ENCODE results near the gene ATP11A. TPM values are rescaled to one million over a fixed set of nuclear protein-coding genes. Genes with fewer than 3 reads are reported as not detected.
A peak's percentile ranks its signal among the peaks of the same experiment; 100 is the strongest.

ATP11A gene
- total and polyA plus RNA-seq, 5 donors from 2014 or later = 3.8 to 75.7 (median 5.0) TPM

DNA sequence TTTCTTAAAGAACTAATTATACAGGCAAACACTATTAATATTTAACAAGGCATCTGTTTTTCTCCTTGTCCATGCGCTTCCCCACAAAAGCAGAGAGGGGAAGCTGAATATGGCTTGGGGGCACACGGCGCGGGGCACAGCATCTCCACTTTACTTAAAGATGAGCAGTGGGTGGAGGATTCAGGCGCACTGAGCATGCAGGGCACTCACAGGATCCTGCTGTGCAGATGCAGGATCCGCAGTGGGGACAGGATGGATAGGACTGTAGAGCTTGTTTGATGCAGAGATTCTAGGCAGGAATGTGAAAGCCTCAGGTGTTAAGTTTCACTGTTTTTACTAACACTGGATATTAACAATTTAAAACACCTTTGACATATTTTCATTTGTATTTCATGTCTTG lies 43.3 kb downstream of the ATP11A start:
- H3K27me3 Mint-ChIP-seq = no peaks in the 10 kb centered on the region
- no peaks in the 10 kb centered on the region for H3K9me3 Mint-ChIP-seq
- Histone ChIP-seq H3K4me1 (ENCODE audit: control insufficient read depth, insufficient read depth, low read length, poor library complexity, severe bottlenecking) (no peaks in the 10 kb centered on the region), H3K4me3 (ENCODE audit: low read depth, low read length) (no peak overlapping the region), H3K9me3 (ENCODE audit: control insufficient read depth in 2 of 2, low read length in 2 of 2) (no peaks in the 10 kb centered on the region), H3K27ac (ENCODE audit: insufficient read depth, low read length, poor library complexity, severe bottlenecking) (no peak overlapping the region), H3K27me3 (ENCODE audit: control insufficient read depth, insufficient read depth, low read length) (no peaks in the 10 kb centered on the region), H3K36me3 (ENCODE audit: control insufficient read depth, insufficient read depth, low read length) (no peaks in the 10 kb centered on the region)
- ATAC-seq (ENCODE audit: low read depth in 2 of 2) (no peak), DNase-seq (no peak)
- H3K36me3 Mint-ChIP-seq = peaks cover 13% of the 10 kb centered on the region
- peaks cover 5 to 26% (median 15%) of the 10 kb centered on the region in 4 donors for H3K4me1 Mint-ChIP-seq
- H3K4me3 Mint-ChIP-seq = no peak overlapping the region
- H3K27ac Mint-ChIP-seq = peak overlapping the region in 1 of 3 donors; percentile 11

DNA sequence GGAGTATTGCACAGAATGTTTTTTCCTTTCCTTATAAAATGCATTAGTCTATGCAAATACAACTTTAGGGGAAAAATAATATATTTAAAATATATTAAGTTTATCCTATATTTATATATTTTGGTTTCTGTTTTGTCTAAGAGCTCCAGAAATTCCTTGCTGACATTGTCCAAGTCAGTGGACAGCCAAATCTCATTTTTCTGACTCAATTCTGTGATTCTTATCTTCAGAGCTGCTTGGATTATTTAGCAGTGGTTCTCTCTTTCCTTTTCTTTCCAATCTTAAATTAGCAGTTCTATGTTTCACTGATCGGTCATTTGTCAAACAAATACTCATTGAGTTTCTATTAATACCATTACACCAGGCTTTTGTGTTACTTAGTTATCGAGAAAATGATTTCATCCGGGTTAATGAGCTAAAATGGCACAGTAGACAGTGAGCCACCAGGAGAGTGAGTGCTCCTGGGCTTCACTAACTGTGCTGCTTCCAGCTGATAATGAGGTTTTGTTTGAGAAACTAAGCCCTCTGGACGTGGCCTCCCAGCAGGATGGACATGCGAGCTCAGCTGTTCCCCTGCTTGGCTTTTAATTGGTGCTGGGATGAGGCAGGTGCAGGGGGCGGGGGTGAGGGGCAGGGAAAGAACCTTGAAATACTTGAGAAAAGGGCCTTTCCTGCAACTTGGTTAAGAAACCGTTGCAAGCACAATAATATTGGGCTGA lies 44.0 kb downstream of the ATP11A start:
- Mint-ChIP-seq H3K9me3 (no peaks in the 10 kb centered on the region), H3K4me3 (no peak overlapping the region), H3K36me3 (peaks cover 13% of the 10 kb centered on the region), H3K27me3 (no peaks in the 10 kb centered on the region), H3K27ac (peak overlapping the region in 1 of 3 donors; percentile 22), H3K4me1 (peaks cover 6 to 30% (median 16%) of the 10 kb centered on the region in 4 donors)
- DNase-seq (no peak), ATAC-seq (ENCODE audit: low read depth in 2 of 2) (no peak)
- Histone ChIP-seq H3K9me3 (ENCODE audit: control insufficient read depth in 2 of 2, low read length in 2 of 2) (no peaks in the 10 kb centered on the region), H3K36me3 (ENCODE audit: control insufficient read depth, insufficient read depth, low read length) (no peaks in the 10 kb centered on the region), H3K4me1 (ENCODE audit: control insufficient read depth, insufficient read depth, low read length, poor library complexity, severe bottlenecking) (no peaks in the 10 kb centered on the region), H3K27ac (ENCODE audit: insufficient read depth, low read length, poor library complexity, severe bottlenecking) (no peak overlapping the region), H3K4me3 (ENCODE audit: low read depth, low read length) (no peak overlapping the region), H3K27me3 (ENCODE audit: control insufficient read depth, insufficient read depth, low read length) (no peaks in the 10 kb centered on the region)

- Histone ChIP-seq H3K27ac (ENCODE audit: insufficient read depth, low read length, poor library complexity, severe bottlenecking) (no peak overlapping the region), H3K4me1 (ENCODE audit: control insufficient read depth, insufficient read depth, low read length, poor library complexity, severe bottlenecking) (no peaks in the 10 kb centered on the region), H3K4me3 (ENCODE audit: low read depth, low read length) (no peak overlapping the region), H3K9me3 (ENCODE audit: control insufficient read depth in 2 of 2, low read length in 2 of 2) (no peaks in the 10 kb centered on the region), H3K27me3 (ENCODE audit: control insufficient read depth, insufficient read depth, low read length) (no peaks in the 10 kb centered on the region), H3K36me3 (ENCODE audit: control insufficient read depth, insufficient read depth, low read length) (no peaks in the 10 kb centered on the region)
- no peak for DNase-seq
- peaks cover 15 to 35% (median 21%) of the 10 kb centered on the region in 4 donors for H3K4me1 Mint-ChIP-seq
- ATAC-seq (ENCODE audit: low read depth in 2 of 2) = no peak
- H3K9me3 Mint-ChIP-seq = no peaks in the 10 kb centered on the region
- H3K27ac Mint-ChIP-seq = no peak overlapping the region
- H3K4me3 Mint-ChIP-seq = no peak overlapping the region
- H3K27me3 Mint-ChIP-seq = no peaks in the 10 kb centered on the region
- peaks cover 13% of the 10 kb centered on the region for H3K36me3 Mint-ChIP-seq
Measured at GRCh38 chr13:112734696-112735547, 45.1 kb downstream of the ATP11A start.

DNA sequence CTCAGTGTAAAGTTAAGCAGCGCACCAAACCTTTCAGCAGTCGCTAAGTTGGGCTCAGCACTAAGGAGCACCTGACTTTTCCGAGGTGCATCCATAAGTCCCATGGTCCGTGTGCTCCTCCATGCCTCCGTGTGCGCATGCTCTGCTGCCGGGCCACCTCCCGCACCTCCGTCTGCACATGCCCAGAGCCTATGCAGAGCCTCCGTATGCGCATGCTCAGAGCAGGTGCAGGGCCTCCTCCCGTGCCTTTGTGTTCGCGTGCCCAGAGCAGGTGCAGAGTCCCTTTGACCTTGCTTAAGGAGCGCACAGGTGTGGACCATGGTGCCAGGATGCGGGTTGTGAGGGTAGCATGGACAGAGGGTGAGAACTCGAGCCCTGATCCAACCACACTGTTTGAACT lies 46.0 kb downstream of the ATP11A start:
- H3K27ac Mint-ChIP-seq = no peak overlapping the region

DNA sequence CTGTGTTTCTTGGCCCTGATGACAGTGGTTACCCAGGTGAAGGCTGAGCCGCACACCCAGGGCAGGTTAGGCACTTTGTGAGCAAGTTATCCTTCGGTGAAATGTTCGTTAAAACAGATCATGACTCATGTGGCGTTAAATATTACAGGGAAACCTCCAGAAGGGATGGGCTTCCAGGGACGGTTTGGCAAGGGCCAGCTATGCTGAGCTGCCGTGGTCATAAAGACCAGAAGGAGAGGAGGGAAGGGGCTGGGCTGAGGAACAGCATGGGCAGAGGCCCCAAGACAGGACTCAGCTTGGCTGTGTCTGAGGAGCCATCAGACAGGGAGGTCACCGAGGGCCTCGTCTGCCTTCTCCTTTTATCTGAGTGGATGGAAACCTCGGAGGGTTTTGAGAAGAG lies 47.5 kb downstream of the ATP11A start:
- Histone ChIP-seq H3K9me3 (ENCODE audit: control insufficient read depth in 2 of 2, low read length in 2 of 2) (no peaks in the 10 kb centered on the region), H3K36me3 (ENCODE audit: control insufficient read depth, insufficient read depth, low read length) (no peaks in the 10 kb centered on the region), H3K4me3 (ENCODE audit: low read depth, low read length) (no peak overlapping the region), H3K27ac (ENCODE audit: insufficient read depth, low read length, poor library complexity, severe bottlenecking) (no peak overlapping the region), H3K4me1 (ENCODE audit: control insufficient read depth, insufficient read depth, low read length, poor library complexity, severe bottlenecking) (no peaks in the 10 kb centered on the region), H3K27me3 (ENCODE audit: control insufficient read depth, insufficient read depth, low read length) (no peaks in the 10 kb centered on the region)
- no peak for ATAC-seq (ENCODE audit: low read depth in 2 of 2)
- no peak overlapping the region for H3K4me3 Mint-ChIP-seq
- no peak overlapping the region for H3K27ac Mint-ChIP-seq
- H3K27me3 Mint-ChIP-seq = no peaks in the 10 kb centered on the region
- peaks cover 5% of the 10 kb centered on the region for H3K36me3 Mint-ChIP-seq
- H3K9me3 Mint-ChIP-seq = no peaks in the 10 kb centered on the region
- peaks cover 15 to 30% (median 21%) of the 10 kb centered on the region in 4 donors for H3K4me1 Mint-ChIP-seq
- no peak for DNase-seq

More for the DNA sequence above, 46.0 kb downstream of the ATP11A start:
- no peaks in the 10 kb centered on the region for H3K4me1 ChIP-seq (ENCODE audit: control insufficient read depth, insufficient read depth, low read length, poor library complexity, severe bottlenecking)
- H3K36me3 Mint-ChIP-seq = peaks cover 10% of the 10 kb centered on the region
- no peak for ATAC-seq (ENCODE audit: low read depth in 2 of 2)
- no peaks in the 10 kb centered on the region for H3K36me3 ChIP-seq (ENCODE audit: control insufficient read depth, insufficient read depth, low read length)
- no peak overlapping the region for H3K4me3 Mint-ChIP-seq
- H3K4me1 Mint-ChIP-seq = peaks cover 15 to 29% (median 21%) of the 10 kb centered on the region in 4 donors
- no peak overlapping the region for H3K27ac ChIP-seq (ENCODE audit: insufficient read depth, low read length, poor library complexity, severe bottlenecking)
- no peak for DNase-seq
- H3K27me3 ChIP-seq (ENCODE audit: control insufficient read depth, insufficient read depth, low read length) = no peaks in the 10 kb centered on the region
- no peaks in the 10 kb centered on the region for H3K9me3 Mint-ChIP-seq
- H3K27me3 Mint-ChIP-seq = no peaks in the 10 kb centered on the region
- H3K9me3 ChIP-seq (ENCODE audit: control insufficient read depth in 2 of 2, low read length in 2 of 2) = no peaks in the 10 kb centered on the region
- H3K4me3 ChIP-seq (ENCODE audit: low read depth, low read length) = no peak overlapping the region

- Mint-ChIP-seq H3K27me3 (no peaks in the 10 kb centered on the region), H3K36me3 (peaks cover 3% of the 10 kb centered on the region), H3K4me3 (no peak overlapping the region), H3K4me1 (peaks cover 19 to 35% (median 29%) of the 10 kb centered on the region in 4 donors), H3K27ac (no peak overlapping the region), H3K9me3 (no peaks in the 10 kb centered on the region)
- H3K4me1 ChIP-seq (ENCODE audit: control insufficient read depth, insufficient read depth, low read length, poor library complexity, severe bottlenecking) = no peaks in the 10 kb centered on the region
- no peaks in the 10 kb centered on the region for H3K9me3 ChIP-seq (ENCODE audit: control insufficient read depth in 2 of 2, low read length in 2 of 2)
- ATAC-seq (ENCODE audit: low read depth in 2 of 2) (no peak), DNase-seq (no peak)
- no peaks in the 10 kb centered on the region for H3K27me3 ChIP-seq (ENCODE audit: control insufficient read depth, insufficient read depth, low read length)
- H3K4me3 ChIP-seq (ENCODE audit: low read depth, low read length) = no peak overlapping the region
- no peak overlapping the region for H3K27ac ChIP-seq (ENCODE audit: insufficient read depth, low read length, poor library complexity, severe bottlenecking)
- H3K36me3 ChIP-seq (ENCODE audit: control insufficient read depth, insufficient read depth, low read length) = no peaks in the 10 kb centered on the region
Measured at GRCh38 chr13:112738606-112739005, 48.8 kb downstream of the ATP11A start.

GRCh38 chr13:112740502-112741131 lies 50.8 kb downstream of the ATP11A start:
- Histone ChIP-seq H3K4me1 (ENCODE audit: control insufficient read depth, insufficient read depth, low read length, poor library complexity, severe bottlenecking) (no peaks in the 10 kb centered on the region), H3K27ac (ENCODE audit: insufficient read depth, low read length, poor library complexity, severe bottlenecking) (no peak overlapping the region), H3K27me3 (ENCODE audit: control insufficient read depth, insufficient read depth, low read length) (no peaks in the 10 kb centered on the region), H3K36me3 (ENCODE audit: control insufficient read depth, insufficient read depth, low read length) (no peaks in the 10 kb centered on the region), H3K4me3 (ENCODE audit: low read depth, low read length) (no peak overlapping the region), H3K9me3 (ENCODE audit: control insufficient read depth in 2 of 2, low read length in 2 of 2) (no peaks in the 10 kb centered on the region)
- H3K4me3 Mint-ChIP-seq = no peak overlapping the region
- H3K27me3 Mint-ChIP-seq = no peaks in the 10 kb centered on the region
- no peaks in the 10 kb centered on the region for H3K36me3 Mint-ChIP-seq
- H3K4me1 Mint-ChIP-seq = peaks cover 23 to 40% (median 33%) of the 10 kb centered on the region in 4 donors
- H3K9me3 Mint-ChIP-seq = no peaks in the 10 kb centered on the region
- ATAC-seq (ENCODE audit: low read depth in 2 of 2) (no peak), DNase-seq (no peak)
- peak overlapping the region in 1 of 3 donors; percentile 43 for H3K27ac Mint-ChIP-seq

All from CD4-positive, CD25-positive, alpha-beta regulatory T cell (primary cell).